Stimulated activated CD8-positive, alpha-beta memory T cell treated with anti-CD3 and anti-CD28 coated beads, Interleukin-15, amount 100 ng/mL, for 24 hours (primary cell): ENCODE measurements around the gene MCRIP1.

Experiments
- DNase-seq: peaks from one replicate; pipeline ENCODE4 v3.0.0-alpha.2; 2020; ENCODE audit warnings: low read depth

Gene MCRIP1

GRCh38 chr17:81833160-81833920, at the start of gene MCRIP1:
TSS of gene MCRIP1 (minus strand) at chr17:81833291. CDS start at chr17:81824506, 8,785 bp downstream.
- DNase-seq: peak; percentile 97

GRCh38 chr17:81879121-81879520, 46.0 kb upstream of the MCRIP1 start:
- no peak for DNase-seq

- DNase-seq: no peak
Measured at GRCh38 chr17:81878294-81878693, 45.2 kb upstream of the MCRIP1 start.

GRCh38 chr17:81877569-81877968, 44.5 kb upstream of the MCRIP1 start:
- no peak for DNase-seq

- DNase-seq: peak; percentile 94
Measured at GRCh38 chr17:81871387-81872230, 38.5 kb upstream of the MCRIP1 start.

GRCh38 chr17:81870981-81871386, 37.9 kb upstream of the MCRIP1 start, which contains the start of gene ARHGDIA:
TSS of gene ARHGDIA (minus strand) at chr17:81871337. CDS start at chr17:81869930, 1,407 bp downstream.
- no peak for DNase-seq

GRCh38 chr17:81870131-81870980, 37.3 kb upstream of the MCRIP1 start:
- peak; percentile 29 for DNase-seq

- DNase-seq: peak; percentile 41
Measured at GRCh38 chr17:81869221-81870130, 36.4 kb upstream of the MCRIP1 start.

GRCh38 chr17:81868674-81869220, 35.7 kb upstream of the MCRIP1 start:
- no peak for DNase-seq

- DNase-seq: no peak
Measured at GRCh38 chr17:81867991-81868673, 35.0 kb upstream of the MCRIP1 start.

- DNase-seq: no peak
Measured at GRCh38 chr17:81867170-81867990, 34.3 kb upstream of the MCRIP1 start.

GRCh38 chr17:81866440-81867169, 33.5 kb upstream of the MCRIP1 start:
- no peak for DNase-seq

- no peak for DNase-seq
Measured at GRCh38 chr17:81865733-81866439, 32.8 kb upstream of the MCRIP1 start.

GRCh38 chr17:81865358-81865732, 32.3 kb upstream of the MCRIP1 start:
- no peak for DNase-seq

GRCh38 chr17:81863833-81864768, 31.0 kb upstream of the MCRIP1 start:
- DNase-seq: no peak

GRCh38 chr17:81863123-81863675, 30.1 kb upstream of the MCRIP1 start:
- no peak for DNase-seq
